GM10248 (cell line): ENCODE results near the gene NALCN.

Experiments used
- CTCF ChIA-PET: fragments of 300-600 bp; sonication (Branson Sonifier 250); formaldehyde crosslinking; extraction: SDS; loops from one replicate; lab custom pipeline; 2021; ENCODE audit warnings: antibody characterized with exemption; lab: Yijun Ruan, JAX
- POLR2A ChIA-PET: fragments of 350-650 bp; sonication (Branson Sonifier 250); formaldehyde crosslinking; extraction: SDS; loops from one replicate; lab custom pipeline; 2020; ENCODE audit warnings: antibody characterized with exemption; lab: Yijun Ruan, JAX
- DNase-seq: peaks from one replicate; pipeline ENCODE4 v3.0.0; 2012; ENCODE audit errors: extremely low spot score
- TF ChIP-seq, protein P1 (sequence below): IDR thresholded peaks from 2 replicates; pipeline ENCODE4 v1.5.1; 2012; ENCODE audit warnings: mild to moderate bottlenecking, low read depth; ENCODE audit errors: extremely low read depth, missing control alignments, control extremely low read depth

NALCN gene

GRCh38 chr13:101401196-101401595 is 15.1 kb downstream of the NALCN start:
- no peak for DNase-seq
- POLR2A ChIA-PET: no interaction called here
- TF ChIP-seq, protein P1, sequence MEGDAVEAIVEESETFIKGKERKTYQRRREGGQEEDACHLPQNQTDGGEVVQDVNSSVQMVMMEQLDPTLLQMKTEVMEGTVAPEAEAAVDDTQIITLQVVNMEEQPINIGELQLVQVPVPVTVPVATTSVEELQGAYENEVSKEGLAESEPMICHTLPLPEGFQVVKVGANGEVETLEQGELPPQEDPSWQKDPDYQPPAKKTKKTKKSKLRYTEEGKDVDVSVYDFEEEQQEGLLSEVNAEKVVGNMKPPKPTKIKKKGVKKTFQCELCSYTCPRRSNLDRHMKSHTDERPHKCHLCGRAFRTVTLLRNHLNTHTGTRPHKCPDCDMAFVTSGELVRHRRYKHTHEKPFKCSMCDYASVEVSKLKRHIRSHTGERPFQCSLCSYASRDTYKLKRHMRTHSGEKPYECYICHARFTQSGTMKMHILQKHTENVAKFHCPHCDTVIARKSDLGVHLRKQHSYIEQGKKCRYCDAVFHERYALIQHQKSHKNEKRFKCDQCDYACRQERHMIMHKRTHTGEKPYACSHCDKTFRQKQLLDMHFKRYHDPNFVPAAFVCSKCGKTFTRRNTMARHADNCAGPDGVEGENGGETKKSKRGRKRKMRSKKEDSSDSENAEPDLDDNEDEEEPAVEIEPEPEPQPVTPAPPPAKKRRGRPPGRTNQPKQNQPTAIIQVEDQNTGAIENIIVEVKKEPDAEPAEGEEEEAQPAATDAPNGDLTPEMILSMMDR: no peak
- CTCF ChIA-PET: no interaction called here

- POLR2A ChIA-PET: no interaction called here
Measured at GRCh38 chr13:101399365-101399764, 16.9 kb downstream of the NALCN start.

DNA sequence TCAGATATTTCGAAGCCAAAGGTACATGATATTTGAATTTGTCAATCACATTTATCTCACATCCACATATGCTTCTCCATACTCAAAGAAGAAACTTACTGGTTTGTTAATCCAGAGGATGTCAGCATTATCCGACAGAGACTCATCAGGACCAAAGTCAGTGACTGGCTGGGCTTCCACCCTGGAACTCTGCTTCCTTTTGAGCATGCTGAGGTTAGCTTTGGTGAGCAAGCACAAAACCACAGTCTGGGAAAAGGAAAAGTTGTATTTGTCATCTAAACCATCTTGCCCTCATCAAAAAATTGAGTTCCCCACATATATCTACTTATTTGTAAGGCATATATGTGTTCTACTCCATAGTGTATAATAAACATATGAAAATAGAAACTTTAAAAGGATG is 17.4 kb downstream of the NALCN start:
- TF ChIP-seq, protein P1: no peak
- CTCF ChIA-PET: no interaction called here
- POLR2A ChIA-PET: no interaction called here
- no peak for DNase-seq

More at GRCh38 chr13:101399365-101399764, 16.9 kb downstream of the NALCN start:
- CTCF ChIA-PET: no interaction called here
- no peak for DNase-seq
- TF ChIP-seq, protein P1: no peak

DNA sequence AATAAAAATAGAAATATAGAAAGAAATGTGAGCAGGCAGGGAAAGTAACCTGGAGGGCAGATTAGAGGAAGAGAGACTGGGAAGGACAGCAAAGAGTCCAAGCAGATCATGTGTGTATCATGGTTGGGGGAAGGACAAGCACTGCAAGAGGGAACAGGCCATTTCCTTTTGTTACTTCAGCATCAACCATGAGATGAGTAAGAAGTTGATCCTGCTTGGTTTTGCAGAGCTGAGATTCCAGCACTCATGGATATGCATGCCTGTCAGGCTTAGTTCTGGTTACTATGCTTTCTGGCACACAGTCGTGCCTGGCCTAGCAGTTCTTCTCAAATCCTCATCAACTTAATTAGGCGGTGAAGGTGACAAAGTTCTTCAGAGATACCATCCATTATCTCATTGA is 18.1 kb downstream of the NALCN start:
- no peak for DNase-seq
- TF ChIP-seq, protein P1: no peak
- ChIA-PET CTCF (no interaction called here), POLR2A (no interaction called here)

DNA sequence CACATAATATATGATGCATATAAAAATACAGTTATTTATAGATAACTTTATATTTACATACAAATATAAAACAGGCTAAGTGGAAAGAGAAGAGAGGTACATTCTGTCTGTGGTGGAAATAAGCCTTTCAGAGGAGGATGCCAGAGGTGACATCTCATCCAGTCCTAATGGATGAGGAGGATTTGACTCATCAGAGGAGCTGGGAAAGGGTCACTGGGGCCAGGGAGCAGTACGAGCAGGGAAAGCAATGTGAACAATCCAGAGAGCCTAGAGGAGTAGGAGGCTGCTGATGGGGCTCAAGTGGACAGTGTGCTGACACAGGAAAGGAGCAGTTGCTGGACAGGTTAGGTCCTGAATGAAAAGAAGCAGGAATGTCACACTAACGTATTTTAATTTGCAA is 18.6 kb downstream of the NALCN start:
- ChIA-PET CTCF (no interaction called here), POLR2A (no interaction called here)
- TF ChIP-seq, protein P1: no peak
- DNase-seq: no peak

GRCh38 chr13:101394605-101395004 is 21.7 kb downstream of the NALCN start:
- CTCF ChIA-PET: no interaction called here
- TF ChIP-seq, protein P1: no peak
- no peak for DNase-seq
- POLR2A ChIA-PET: no interaction called here

DNA sequence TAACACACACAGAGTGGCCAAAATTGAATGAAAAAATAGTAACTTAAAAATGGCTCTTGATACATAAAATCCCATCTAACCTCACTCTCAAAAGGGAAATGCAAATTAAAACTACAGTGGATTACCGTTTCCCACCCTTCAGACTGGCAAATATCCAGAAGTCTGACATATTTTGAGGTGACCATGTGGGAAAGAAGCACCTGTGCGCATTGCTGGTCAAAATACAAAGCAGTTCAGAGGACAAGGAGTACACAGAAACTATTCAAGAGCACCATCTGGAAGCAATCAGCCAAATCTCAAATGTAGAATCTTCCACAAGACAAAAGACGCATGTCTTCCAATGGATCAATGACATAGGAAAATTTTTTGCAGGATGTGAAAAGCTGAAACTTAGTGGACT is 23.2 kb downstream of the NALCN start:
- TF ChIP-seq, protein P1: no peak
- POLR2A ChIA-PET: no interaction called here
- no peak for DNase-seq
- CTCF ChIA-PET: no interaction called here
